Thyroid gland (tissue), 4 donors: ENCODE data around the gene S100A7A. TPM values are rescaled to one million over a fixed set of nuclear protein-coding genes. Genes with fewer than 3 reads are reported as not detected.

Experiments
- DNase-seq, 2 donors: peaks; one replicate each; pipeline ENCODE4 v3.0.0-alpha.2; 2019
- H3K27ac ChIP-seq, 3 donors: fragments of 200-600 bp; sonication (generic); 1 replicate in 2 of 3; 2 replicates in 1 of 3; pipeline ENCODE4 v1.5.1; 2016 to 2019; ENCODE audit warnings: mild to moderate bottlenecking in 1 of 3, moderate library complexity in 1 of 3
- H3K27me3 ChIP-seq: fragments of 200-600 bp; sonication (generic); one replicate; pipeline ENCODE4 v1.5.1; 2019
- H3K36me3 ChIP-seq, 2 donors: fragments of 200-600 bp; sonication (generic); one replicate each; pipeline ENCODE4 v1.5.1; 2016 to 2019
- H3K4me1 ChIP-seq, 2 donors: fragments of 200-600 bp; sonication (generic); one replicate each; pipeline ENCODE4 v1.5.1; 2017 to 2019
- H3K4me3 ChIP-seq, 3 donors: fragments of 200-600 bp; sonication (generic); replicated peaks in 1 of 3; 1 replicate in 2 of 3; 2 replicates in 1 of 3; pipeline ENCODE4 v1.5.1; 2016; ENCODE audit warnings: mild to moderate bottlenecking in 1 of 3
- H3K9me3 ChIP-seq: fragments of 200-600 bp; sonication (generic); one replicate; pipeline ENCODE4 v1.5.1; 2017
- CTCF ChIP-seq, 6 experiments: fragments of 200-600 bp in 3 of 6; fragments of 450-650 bp in 3 of 6; sonication (generic) in 3 of 6; IDR thresholded peaks; one replicate each; pipeline ENCODE4 v1.5.1; 2016 to 2019; ENCODE audit warnings: antibody characterized with exemption in 6 of 6, mild to moderate bottlenecking in 2 of 6, inconsistent platforms in 1 of 6, moderate library complexity in 1 of 6
- POLR2A ChIP-seq, 2 donors: fragments of 450-650 bp; IDR thresholded peaks; one replicate each; pipeline ENCODE4 v1.6.1; 2017; ENCODE audit warnings: antibody characterized with exemption in 2 of 2, mild to moderate bottlenecking in 2 of 2, moderate library complexity in 1 of 2
- WGBS, 2 donors: methylation state at CpG; one replicate each; pipeline ENCODE4 v1.1.5; 2017; 5-methylcytosine and 5-hydroxymethylcytosine counted together
- intact Hi-C: fragments of 100-400 bp; cut with DNase I; formaldehyde crosslinking; loops from one replicate; pipeline ENCODE4 v1.15.1; 2023
- total RNA-seq, 4 donors: library from RNA; depleted of rRNA; stranded (reverse); fragments of >200 nt; gene quantifications; one replicate each; pipeline ENCODE4 v1.2.3, GENCODE V29; 2016

The S100A7A gene
- total RNA-seq, 4 donors from 2014 or later, result not detected

GRCh38 chr1:153384958-153385580 is 31.3 kb upstream of the S100A7A start:
- H3K4me3 ChIP-seq, result no peak overlapping the region
- H3K4me1 ChIP-seq, result no peaks in the 10 kb centered on the region
- no peak overlapping the region for H3K27ac ChIP-seq
- 74 to 80% methylated on average over 4 of the region's 4 CpGs for WGBS, 2 donors
- intact Hi-C loops, result no loop called here
- DNase-seq, result no peak
- TF ChIP-seq CTCF (IDR thresholded peaks at IDR 0.05) (no peak), POLR2A (IDR thresholded peaks at IDR 0.05) (no peak)
- no peaks in the 10 kb centered on the region for H3K9me3 ChIP-seq
- no peaks in the 10 kb centered on the region for H3K27me3 ChIP-seq
- H3K36me3 ChIP-seq, result no peaks in the 10 kb centered on the region

- TF ChIP-seq CTCF (IDR thresholded peaks at IDR 0.05) (no peak), POLR2A (IDR thresholded peaks at IDR 0.05) (no peak)
- Histone ChIP-seq H3K4me1 (no peaks in the 10 kb centered on the region), H3K36me3 (no peaks in the 10 kb centered on the region), H3K9me3 (no peaks in the 10 kb centered on the region), H3K4me3 (no peak overlapping the region), H3K27me3 (no peaks in the 10 kb centered on the region), H3K27ac (no peak overlapping the region)
- peak in 1 of 2 donors; percentile 19 for DNase-seq
- WGBS, 2 donors, result 83 to 87% methylated on average over 5 of the region's 5 CpGs
- intact Hi-C loops, result no loop called here
These were observed 29.8 kb upstream of the S100A7A start for GRCh38 chr1:153386500-153386901.

- H3K9me3 ChIP-seq, result no peaks in the 10 kb centered on the region
- no peaks in the 10 kb centered on the region for H3K27me3 ChIP-seq
- intact Hi-C loops, result no loop called here
- H3K36me3 ChIP-seq, result no peaks in the 10 kb centered on the region
- H3K4me1 ChIP-seq, result no peaks in the 10 kb centered on the region
- no peak overlapping the region for H3K27ac ChIP-seq
- no peak for TF ChIP-seq CTCF (IDR thresholded peaks at IDR 0.05)
- no peak for TF ChIP-seq POLR2A (IDR thresholded peaks at IDR 0.05)
- WGBS, 2 donors, result 78 to 86% methylated on average over 4 of the region's 4 CpGs
- H3K4me3 ChIP-seq, result no peak overlapping the region
- DNase-seq, result no peak
These were observed 29.3 kb upstream of the S100A7A start for GRCh38 chr1:153387001-153387400.

- Histone ChIP-seq H3K4me1 (no peaks in the 10 kb centered on the region), H3K27ac (no peak overlapping the region), H3K4me3 (no peak overlapping the region), H3K27me3 (no peaks in the 10 kb centered on the region), H3K36me3 (no peaks in the 10 kb centered on the region), H3K9me3 (no peaks in the 10 kb centered on the region)
- DNase-seq, result no peak
- TF ChIP-seq CTCF (IDR thresholded peaks at IDR 0.05) (no peak), POLR2A (IDR thresholded peaks at IDR 0.05) (no peak)
- WGBS, 2 donors, result 78 to 84% methylated on average over 4 of the region's 4 CpGs
- intact Hi-C loops, result no loop called here
These were observed 28.5 kb upstream of the S100A7A start for GRCh38 chr1:153387785-153388184.

GRCh38 chr1:153389401-153389800 is 26.9 kb upstream of the S100A7A start:
- Histone ChIP-seq H3K27me3 (no peaks in the 10 kb centered on the region), H3K9me3 (no peaks in the 10 kb centered on the region), H3K36me3 (no peaks in the 10 kb centered on the region), H3K4me1 (no peaks in the 10 kb centered on the region), H3K4me3 (no peak overlapping the region), H3K27ac (no peak overlapping the region)
- no peak for DNase-seq
- intact Hi-C loops, result no loop called here
- WGBS, 2 donors, result 88 to 89% methylated on average over 1 of the region's 1 CpG
- no peak for TF ChIP-seq CTCF (IDR thresholded peaks at IDR 0.05)
- no peak for TF ChIP-seq POLR2A (IDR thresholded peaks at IDR 0.05)
